ENCODE data around the gene TLE3. TPM values are rescaled to one million over a fixed set of nuclear protein-coding genes. Genes with fewer than 3 reads are reported as not detected.
A peak's percentile ranks its signal among the peaks of the same experiment; 100 is the strongest.

TLE3 gene
- total RNA-seq, 4 donors from 2014 or later, result 130 to 176 (median 140) TPM

DNA sequence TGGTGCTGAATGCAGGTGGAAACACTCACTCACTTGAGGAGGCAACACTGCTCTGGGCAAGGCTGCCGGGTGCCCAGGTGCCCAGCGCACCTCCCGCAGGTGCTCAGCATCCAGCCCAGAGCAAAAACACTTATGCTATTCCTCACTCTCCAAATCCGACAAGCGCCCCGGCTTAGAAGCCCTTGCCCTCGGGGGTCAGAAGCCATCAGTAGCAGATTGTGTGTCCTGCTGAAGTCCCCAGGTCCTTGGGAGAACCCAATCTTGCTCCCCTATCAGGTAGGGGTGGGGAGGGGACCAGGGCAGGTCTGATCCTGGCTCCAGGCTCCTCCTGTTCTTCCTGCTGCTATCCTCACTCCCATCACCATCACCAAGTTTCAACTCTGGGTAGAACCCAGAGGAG lies 46.7 kb downstream of the TLE3 start:
- H3K27me3 ChIP-seq, result no peaks in the 10 kb centered on the region
- TF ChIP-seq, protein P1, sequence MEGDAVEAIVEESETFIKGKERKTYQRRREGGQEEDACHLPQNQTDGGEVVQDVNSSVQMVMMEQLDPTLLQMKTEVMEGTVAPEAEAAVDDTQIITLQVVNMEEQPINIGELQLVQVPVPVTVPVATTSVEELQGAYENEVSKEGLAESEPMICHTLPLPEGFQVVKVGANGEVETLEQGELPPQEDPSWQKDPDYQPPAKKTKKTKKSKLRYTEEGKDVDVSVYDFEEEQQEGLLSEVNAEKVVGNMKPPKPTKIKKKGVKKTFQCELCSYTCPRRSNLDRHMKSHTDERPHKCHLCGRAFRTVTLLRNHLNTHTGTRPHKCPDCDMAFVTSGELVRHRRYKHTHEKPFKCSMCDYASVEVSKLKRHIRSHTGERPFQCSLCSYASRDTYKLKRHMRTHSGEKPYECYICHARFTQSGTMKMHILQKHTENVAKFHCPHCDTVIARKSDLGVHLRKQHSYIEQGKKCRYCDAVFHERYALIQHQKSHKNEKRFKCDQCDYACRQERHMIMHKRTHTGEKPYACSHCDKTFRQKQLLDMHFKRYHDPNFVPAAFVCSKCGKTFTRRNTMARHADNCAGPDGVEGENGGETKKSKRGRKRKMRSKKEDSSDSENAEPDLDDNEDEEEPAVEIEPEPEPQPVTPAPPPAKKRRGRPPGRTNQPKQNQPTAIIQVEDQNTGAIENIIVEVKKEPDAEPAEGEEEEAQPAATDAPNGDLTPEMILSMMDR (IDR thresholded peaks at IDR 0.05), result no peak
- TF ChIP-seq POLR2A (IDR thresholded peaks at IDR 0.05), result no peak
- DNase-seq, result no peak
- H3K36me3 ChIP-seq, result peaks cover 2 to 70% (median 4%) of the 10 kb centered on the region in 3 donors
- H3K4me3 ChIP-seq, result no peak overlapping the region
- no peaks in the 10 kb centered on the region for H3K9me3 ChIP-seq
- no peaks in the 10 kb centered on the region for H3K4me1 ChIP-seq
- H3K27ac ChIP-seq, result no peak overlapping the region

DNA sequence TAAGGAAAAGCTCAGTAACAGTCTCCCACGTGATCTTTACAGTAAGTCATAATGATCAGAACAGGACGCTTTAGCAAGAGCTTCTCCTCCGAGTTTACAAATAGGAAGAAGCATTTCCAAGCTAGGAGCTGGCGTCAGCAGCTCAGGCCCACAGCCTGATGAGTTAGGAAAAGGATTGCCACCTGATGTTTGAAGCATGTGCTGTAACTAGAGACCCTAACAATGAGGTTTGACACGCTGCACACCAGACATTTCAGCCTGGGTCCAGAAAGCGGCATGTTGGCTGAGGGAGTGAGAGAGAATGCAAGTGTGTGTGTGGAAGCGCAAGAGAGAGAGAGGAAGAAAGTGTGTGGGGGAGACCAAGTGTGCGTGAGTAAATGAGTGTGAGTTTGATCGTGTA lies 47.3 kb downstream of the TLE3 start:
- H3K9me3 ChIP-seq, result no peaks in the 10 kb centered on the region
- no peaks in the 10 kb centered on the region for H3K27me3 ChIP-seq
- H3K4me1 ChIP-seq, result no peaks in the 10 kb centered on the region
- H3K4me3 ChIP-seq, result no peak overlapping the region
- TF ChIP-seq, protein P1 (IDR thresholded peaks at IDR 0.05), result no peak
- no peak for TF ChIP-seq POLR2A (IDR thresholded peaks at IDR 0.05)
- no peak overlapping the region for H3K27ac ChIP-seq
- peaks cover 2 to 65% (median 2%) of the 10 kb centered on the region in 3 donors for H3K36me3 ChIP-seq
- DNase-seq, result peak in 1 of 3 donors; percentile 20

DNA sequence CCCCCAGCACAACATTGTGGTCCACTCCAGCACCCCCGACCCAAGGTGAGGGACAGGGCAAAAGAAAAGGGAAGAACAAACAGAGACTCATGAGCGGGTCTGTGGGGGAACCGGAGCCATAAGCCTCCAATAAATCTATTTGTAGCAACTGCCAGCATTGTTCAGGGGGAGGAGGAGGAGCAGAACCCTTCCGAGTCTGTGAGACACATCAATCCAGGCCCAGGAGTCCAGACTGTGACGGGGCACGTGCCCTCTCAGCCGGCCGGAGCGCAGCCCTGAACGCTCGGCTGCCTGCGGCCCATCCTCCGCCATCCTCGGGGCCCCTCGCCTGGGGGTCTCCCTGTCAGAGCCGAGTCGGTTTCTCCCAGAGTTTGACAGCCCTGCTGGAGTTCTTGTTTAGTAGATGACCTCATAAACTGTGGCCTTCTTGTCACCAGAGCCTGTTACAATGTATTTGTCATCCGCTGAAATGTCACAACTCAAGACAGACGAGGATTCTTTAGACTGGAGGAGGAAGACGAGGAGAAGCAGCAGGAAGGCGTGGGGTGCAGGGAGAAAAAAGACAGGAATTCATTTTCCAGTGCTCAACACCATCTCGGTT lies 47.9 kb downstream of the TLE3 start:
- Histone ChIP-seq H3K9me3 (no peaks in the 10 kb centered on the region), H3K27me3 (no peaks in the 10 kb centered on the region), H3K27ac (no peak overlapping the region), H3K36me3 (peaks cover 0 to 58% (median 2%) of the 10 kb centered on the region in 3 donors), H3K4me3 (no peak overlapping the region), H3K4me1 (no peaks in the 10 kb centered on the region)
- TF ChIP-seq, protein P1 (IDR thresholded peaks at IDR 0.05), result no peak
- no peak for TF ChIP-seq POLR2A (IDR thresholded peaks at IDR 0.05)
- peak in 2 of 3 donors; percentile 41 to 42 for DNase-seq

DNA sequence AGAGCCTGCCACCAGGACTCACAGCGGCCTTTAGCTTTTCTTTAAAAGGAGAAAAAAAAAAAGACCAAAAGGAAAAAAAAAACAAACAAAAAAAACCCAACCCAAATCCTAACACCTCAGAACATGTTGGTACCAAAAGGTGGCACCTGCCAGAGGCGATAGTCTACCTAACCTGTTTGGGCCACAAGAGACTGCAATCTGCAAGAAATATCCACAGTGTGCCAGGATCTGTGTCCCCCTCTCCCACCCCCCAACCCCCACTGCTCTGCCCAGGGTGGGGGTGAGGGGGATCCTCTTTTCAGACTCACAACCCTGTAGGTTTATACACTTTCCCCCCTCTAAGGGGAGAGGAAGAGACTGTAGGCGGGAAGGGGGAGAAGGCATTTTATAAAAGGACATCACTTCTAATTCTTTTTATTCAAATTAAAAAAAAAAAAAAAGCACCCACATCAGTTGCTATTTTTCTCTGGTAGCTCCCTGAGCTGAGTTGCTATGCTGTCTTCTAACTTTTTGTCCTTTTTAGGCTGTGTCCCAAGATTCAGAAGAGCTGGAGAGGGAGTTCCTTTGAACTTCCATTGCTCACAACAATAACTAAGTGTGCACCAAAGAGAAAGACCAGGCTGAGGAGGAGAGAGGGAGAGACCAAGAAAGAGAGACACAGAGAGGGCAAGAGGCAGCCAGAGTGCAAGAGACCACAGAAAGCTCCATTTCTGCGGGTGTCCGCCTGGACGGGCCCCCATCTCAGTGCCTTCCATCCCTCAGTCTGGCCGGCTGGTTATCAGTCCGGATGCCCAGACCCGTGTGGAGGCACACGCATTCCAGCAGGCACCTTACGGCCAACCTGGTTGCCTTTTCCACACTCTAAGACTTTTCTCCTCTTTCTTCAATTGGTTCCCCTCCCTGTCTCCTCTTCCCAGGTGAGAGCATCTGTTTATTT lies 48.9 kb downstream of the TLE3 start:
- peak in 2 of 3 donors; percentile 39 for DNase-seq
- H3K9me3 ChIP-seq, result no peaks in the 10 kb centered on the region
- H3K4me3 ChIP-seq, result no peak overlapping the region
- TF ChIP-seq POLR2A (IDR thresholded peaks at IDR 0.05), result no peak
- TF ChIP-seq, protein P1 (IDR thresholded peaks at IDR 0.05), result no peak
- H3K4me1 ChIP-seq, result no peaks in the 10 kb centered on the region
- no peaks in the 10 kb centered on the region for H3K27me3 ChIP-seq
- no peak overlapping the region for H3K27ac ChIP-seq
- H3K36me3 ChIP-seq, result peaks cover 0 to 49% (median 0%) of the 10 kb centered on the region in 3 donors

DNA sequence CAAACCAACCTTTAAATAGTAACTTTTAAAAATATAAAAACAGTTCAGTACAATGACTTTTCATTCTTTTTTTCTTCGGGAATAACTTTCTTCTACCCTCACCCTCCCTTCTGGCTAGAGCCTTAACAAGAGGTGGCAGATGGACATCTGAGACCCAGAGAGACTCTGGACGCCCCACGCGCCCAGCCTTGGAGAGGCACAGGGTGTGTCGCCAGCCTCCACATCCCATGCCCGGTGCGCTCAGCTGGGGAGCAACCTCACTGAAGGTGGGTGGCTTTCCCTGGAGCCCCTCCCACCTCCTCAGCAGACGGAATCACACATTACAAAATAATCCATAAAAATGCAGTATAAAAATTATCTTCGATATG lies 49.5 kb downstream of the TLE3 start:
- H3K36me3 ChIP-seq, result peaks cover 0 to 42% (median 0%) of the 10 kb centered on the region in 3 donors
- TF ChIP-seq, protein P1 (IDR thresholded peaks at IDR 0.05), result no peak
- no peak for TF ChIP-seq POLR2A (IDR thresholded peaks at IDR 0.05)
- no peaks in the 10 kb centered on the region for H3K9me3 ChIP-seq
- H3K4me1 ChIP-seq, result no peaks in the 10 kb centered on the region
- H3K4me3 ChIP-seq, result no peak overlapping the region
- no peaks in the 10 kb centered on the region for H3K27me3 ChIP-seq
- H3K27ac ChIP-seq, result no peak overlapping the region
- peak in 1 of 3 donors; percentile 10 for DNase-seq

Measured in Peyer's patch (tissue), 4 donors.